K562 (cell line): ENCODE results near the gene HOXA13. TPM values are rescaled to one million over a fixed set of nuclear protein-coding genes. Genes with fewer than 3 reads are reported as not detected.

Experiments
- ATAC-seq: fragments of 200-7000 bp; cut with Tn5 transposase; 3 replicates; pipeline ENCODE4 v1.9.1; 2020; ENCODE audit warnings: moderate library complexity
- BruUV-seq: library from RNA; stranded (reverse); fragments of 400-500 nt; replicated peaks from 2 replicates; lab custom pipeline; 2021; lab: Mats Ljungman, UMichigan
- CTCF ChIA-PET: fragments of 300-600 bp; formaldehyde crosslinking; extraction: SDS; loops from one replicate; lab custom pipeline; 2021; ENCODE audit warnings: low intra/inter-chr PET ratio; lab: Yijun Ruan, JAX
- POLR2A ChIA-PET: fragments of 300-600, 350-650 bp; sonication (Branson Sonifier 250); formaldehyde crosslinking; extraction: SDS; loops from one replicate; lab custom pipeline; 2021; ENCODE audit warnings: antibody characterized with exemption, inconsistent platforms; lab: Yijun Ruan, JAX
- DNase-seq, 4 experiments: peaks; one replicate each; pipeline versions ENCODE4 v3.0.0 to v3.0.0-alpha.2; 2011 to 2018; ENCODE audit warnings: low spot score in 3 of 4, mixed read lengths in 3 of 4; ENCODE audit errors: extremely low read depth in 1 of 4
- FAIRE-seq: peaks from 2 replicates; lab custom pipeline; 2011; peaks lifted over from hg19 to GRCh38; lab: Jason Lieb, UNC
- H2AFZ ChIP-seq: 2 replicates; pipeline ENCODE4 v1.6.0; 2011; ENCODE audit warnings: low read depth, low read length, control low read depth, inconsistent platforms
- H3K27ac ChIP-seq: fragments of 200-600 bp; 3 replicates; pipeline ENCODE4 v1.8.0; 2011; ENCODE audit warnings: low read depth, mild to moderate bottlenecking, control low read depth, inconsistent platforms, low read length, moderate library complexity, mixed read lengths; ENCODE audit errors: extremely low read depth
- H3K27me3 ChIP-seq, 2 experiments: fragments of 300-600 bp in 1 of 2; 2 replicates in 1 of 2; 3 replicates in 1 of 2; pipeline versions ENCODE4 v1.6.0 to v1.8.0; 2011; ENCODE audit warnings: inconsistent platforms in 2 of 2, low read length in 2 of 2, mild to moderate bottlenecking in 1 of 2, mixed read lengths in 1 of 2, moderate library complexity in 1 of 2; ENCODE audit not compliant: control insufficient read depth in 2 of 2, insufficient read depth in 2 of 2
- H3K36me3 ChIP-seq: fragments of 300-600 bp; 3 replicates; pipeline ENCODE4 v1.8.0; 2011; ENCODE audit warnings: mild to moderate bottlenecking, low read length, inconsistent platforms; ENCODE audit not compliant: control insufficient read depth, insufficient read depth
- H3K4me1 ChIP-seq, 2 experiments: fragments of 200-600 bp in 1 of 2; replicated peaks in 1 of 2; 2 replicates in 1 of 2; 3 replicates in 1 of 2; pipeline versions ENCODE4 v1.5.1 to v1.8.0; 2011; ENCODE audit warnings: inconsistent platforms in 2 of 2, low read length in 2 of 2, mild to moderate bottlenecking in 1 of 2, mixed read lengths in 1 of 2, moderate library complexity in 1 of 2; ENCODE audit not compliant: control insufficient read depth in 2 of 2, insufficient read depth in 2 of 2
- H3K4me2 ChIP-seq: 2 replicates; pipeline ENCODE4 v1.6.1; 2011; ENCODE audit warnings: low read length, control low read depth, inconsistent platforms, mixed read lengths; ENCODE audit not compliant: insufficient read depth
- H3K4me3 ChIP-seq: fragments of 200-600 bp; sonication (generic), shearing (Covaris generic); 2 replicates; pipeline ENCODE4 v1.5.1; 2016; ENCODE audit warnings: control low read depth, inconsistent platforms
- H3K79me2 ChIP-seq: fragments of 200-600 bp; 3 replicates; pipeline ENCODE4 v1.8.0; 2011; ENCODE audit warnings: low read length, inconsistent platforms; ENCODE audit not compliant: control insufficient read depth, insufficient read depth
- H3K9ac ChIP-seq, 2 experiments: 2 replicates each; pipeline versions ENCODE4 v1.6.0 to v1.6.1; 2011; ENCODE audit warnings: low read depth in 2 of 2, low read length in 2 of 2, control low read depth in 1 of 2, inconsistent platforms in 1 of 2, mild to moderate bottlenecking in 1 of 2, mixed read lengths in 1 of 2; ENCODE audit not compliant: insufficient read depth in 1 of 2
- H3K9me1 ChIP-seq: one replicate; pipeline ENCODE4 v1.6.0; 2011; ENCODE audit warnings: inconsistent platforms, mild to moderate bottlenecking, low read length, moderate library complexity; ENCODE audit not compliant: control insufficient read depth, insufficient read depth
- H3K9me3 ChIP-seq: replicated peaks from 2 replicates; pipeline ENCODE4 v1.5.1; 2011; ENCODE audit warnings: low read depth, low read length, inconsistent platforms; ENCODE audit not compliant: control insufficient read depth, insufficient read depth
- H4K20me1 ChIP-seq: replicated peaks from 2 replicates; pipeline ENCODE4 v1.6.1; 2011; ENCODE audit warnings: low read length, inconsistent platforms, mixed read lengths; ENCODE audit not compliant: control insufficient read depth, insufficient read depth
- MTF1 ChIP-seq: fragments of 250-450 bp; sonication (Bioruptor Pico); IDR thresholded peaks from 2 replicates; pipeline ENCODE4 v1.9.0; 2021; ENCODE audit warnings: moderate library complexity, mild to moderate bottlenecking, inconsistent platforms, borderline replicate concordance
- ZNF134 ChIP-seq: fragments of 250-450 bp; sonication (Bioruptor Pico); conservative IDR thresholded peaks from 2 replicates; pipeline ENCODE4 v1.4.0; 2020
- ZNF586 ChIP-seq: fragments of 450-650 bp; formaldehyde crosslinking; conservative IDR thresholded peaks from 2 replicates; pipeline ENCODE4 v1.4.0; 2020; ENCODE audit warnings: mild to moderate bottlenecking, moderate library complexity
- WGBS: fragments of 100-300 bp; shearing (Covaris generic); methylation state at CpG from one replicate; pipeline ENCODE4 v1.1.6; 2016; ENCODE audit warnings: low coverage, mixed read lengths; ENCODE audit not compliant: insufficient coverage; ENCODE audit errors: missing lambda C conversion rate; 5-methylcytosine and 5-hydroxymethylcytosine counted together
- in situ Hi-C: fragments of 300-500 bp; cut with MboI; formaldehyde crosslinking; loops from 4 replicates; pipeline ENCODE4 v1.15.0; 2018; ENCODE audit warnings: inconsistent platforms, mixed read lengths
- intact Hi-C: fragments of 100-400 bp; cut with micrococcal nuclease; formaldehyde crosslinking; loops from 2 replicates; pipeline ENCODE4 v1.14.2; 2022
- polyA plus RNA-seq, 8 experiments: library from polyadenylated mRNA; depleted of rRNA in 4 of 8; stranded (reverse) in 5 of 8; unstranded in 3 of 8; fragments of >200 nt; fragmentation: Nextera tagmentation in 2 of 8; fragmentation: Illumina TruSeq in 1 of 8; extraction: Ambion mirVana in 2 of 8; extraction: Trizol in 1 of 8; gene quantifications; 2 replicates each; pipeline versions ENCODE4 v1.2.1 to v1.2.3, GENCODE V29; 2011 to 2014; ENCODE audit warnings: inconsistent platforms in 1 of 8, missing spikeins in 1 of 8
- total RNA-seq, 7 experiments: library from RNA; depleted of rRNA in 6 of 7; stranded (reverse); fragments of >200 nt in 6 of 7; fragmentation: Illumina TruSeq in 2 of 7; extraction: Trizol in 2 of 7; gene quantifications; 2 replicates each; pipeline versions ENCODE4 v1.2.1 to v1.2.3, GENCODE V29; 2011 to 2021; ENCODE audit warnings: low replicate concordance in 1 of 7
- TF ChIP-seq, protein P1 (sequence below), 2 experiments: fragments of 150-350 bp in 1 of 2; IDR thresholded peaks; 2 replicates each; pipeline ENCODE4 v1.6.1; 2012 to 2016; ENCODE audit warnings: low read depth in 2 of 2, low read length in 2 of 2, mild to moderate bottlenecking in 1 of 2, moderate library complexity in 1 of 2
- TF ChIP-seq, protein P2 (sequence below): sonication (generic); formaldehyde crosslinking; IDR thresholded peaks from 2 replicates; pipeline ENCODE4 v1.8.1; 2023; ENCODE audit warnings: mild to moderate bottlenecking, missing genetic modification reagents
- TF ChIP-seq, protein P3 (sequence below): sonication (generic); formaldehyde crosslinking; IDR thresholded peaks from 2 replicates; pipeline ENCODE4 v1.8.0; 2023; ENCODE audit warnings: missing genetic modification reagents, mild to moderate bottlenecking, borderline replicate concordance

HOXA13 gene
- total and polyA plus RNA-seq, 9 of the 15 experiments (the other 6 are each of a cell fraction or from before 2014, with no cell fraction given): not detected

DNA sequence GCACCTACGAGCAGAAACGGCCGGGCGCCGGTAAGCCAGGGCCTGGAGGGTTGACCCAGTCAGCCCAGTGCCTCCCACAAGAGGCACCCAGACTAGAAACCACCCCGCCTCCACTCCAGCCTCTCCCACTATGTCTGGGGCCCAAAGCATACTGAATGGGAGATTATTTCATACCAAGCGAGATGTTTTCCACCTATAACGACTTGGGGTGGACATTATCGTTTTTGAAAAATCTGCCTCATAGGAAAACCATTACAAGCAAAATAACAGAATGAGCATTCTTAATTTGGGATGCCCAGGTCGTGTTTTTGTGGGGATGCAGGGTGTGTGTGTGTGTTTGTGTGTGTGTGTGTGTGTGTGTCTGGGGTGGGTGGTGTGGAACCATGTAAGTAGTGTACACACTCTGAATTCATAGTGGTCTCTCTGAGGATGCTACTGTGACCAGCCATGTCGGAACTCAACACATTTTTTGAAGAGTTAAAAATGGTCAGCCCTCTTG lies 53.9 kb downstream of the HOXA13 start:
- no peak overlapping the region for H3K4me3 ChIP-seq
- H3K79me2 ChIP-seq: no peaks in the 10 kb centered on the region
- ATAC-seq (no peak), DNase-seq (no peak), FAIRE-seq (no peak)
- H3K9ac ChIP-seq: no peak overlapping the region
- WGBS: 0% methylated on average over 11 of the region's 11 CpGs
- no peak overlapping the region for H2AFZ ChIP-seq
- H3K36me3 ChIP-seq: no peaks in the 10 kb centered on the region
- H4K20me1 ChIP-seq: no peaks in the 10 kb centered on the region
- H3K4me2 ChIP-seq: no peak overlapping the region
- POLR2A ChIA-PET: no interaction called here
- no peaks in the 10 kb centered on the region for H3K9me3 ChIP-seq
- H3K27me3 ChIP-seq: peaks cover 32 to 87% of the 10 kb centered on the region in 2 experiments
- no TSS peak for BruUV-seq
- CTCF ChIA-PET: no interaction called here
- intact Hi-C loops: no loop called here
- in situ Hi-C loops: loop anchor here (10.0 kb wide), 1 partner anchor 291 kb away; no protein-coding TSS in a partner anchor
- no peaks in the 10 kb centered on the region for H3K9me1 ChIP-seq
- no peak overlapping the region for H3K27ac ChIP-seq
- H3K4me1 ChIP-seq: peaks cover 0 to 22% of the 10 kb centered on the region in 2 experiments; a peak in 2 of 5 replicates
- TF ChIP-seq, protein P1, sequence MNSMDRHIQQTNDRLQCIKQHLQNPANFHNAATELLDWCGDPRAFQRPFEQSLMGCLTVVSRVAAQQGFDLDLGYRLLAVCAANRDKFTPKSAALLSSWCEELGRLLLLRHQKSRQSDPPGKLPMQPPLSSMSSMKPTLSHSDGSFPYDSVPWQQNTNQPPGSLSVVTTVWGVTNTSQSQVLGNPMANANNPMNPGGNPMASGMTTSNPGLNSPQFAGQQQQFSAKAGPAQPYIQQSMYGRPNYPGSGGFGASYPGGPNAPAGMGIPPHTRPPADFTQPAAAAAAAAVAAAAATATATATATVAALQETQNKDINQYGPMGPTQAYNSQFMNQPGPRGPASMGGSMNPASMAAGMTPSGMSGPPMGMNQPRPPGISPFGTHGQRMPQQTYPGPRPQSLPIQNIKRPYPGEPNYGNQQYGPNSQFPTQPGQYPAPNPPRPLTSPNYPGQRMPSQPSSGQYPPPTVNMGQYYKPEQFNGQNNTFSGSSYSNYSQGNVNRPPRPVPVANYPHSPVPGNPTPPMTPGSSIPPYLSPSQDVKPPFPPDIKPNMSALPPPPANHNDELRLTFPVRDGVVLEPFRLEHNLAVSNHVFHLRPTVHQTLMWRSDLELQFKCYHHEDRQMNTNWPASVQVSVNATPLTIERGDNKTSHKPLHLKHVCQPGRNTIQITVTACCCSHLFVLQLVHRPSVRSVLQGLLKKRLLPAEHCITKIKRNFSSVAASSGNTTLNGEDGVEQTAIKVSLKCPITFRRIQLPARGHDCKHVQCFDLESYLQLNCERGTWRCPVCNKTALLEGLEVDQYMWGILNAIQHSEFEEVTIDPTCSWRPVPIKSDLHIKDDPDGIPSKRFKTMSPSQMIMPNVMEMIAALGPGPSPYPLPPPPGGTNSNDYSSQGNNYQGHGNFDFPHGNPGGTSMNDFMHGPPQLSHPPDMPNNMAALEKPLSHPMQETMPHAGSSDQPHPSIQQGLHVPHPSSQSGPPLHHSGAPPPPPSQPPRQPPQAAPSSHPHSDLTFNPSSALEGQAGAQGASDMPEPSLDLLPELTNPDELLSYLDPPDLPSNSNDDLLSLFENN (IDR thresholded peaks at IDR 0.05; ENCODE audit: low read depth in 2 of 2, low read length in 2 of 2): no peak
- TF ChIP-seq, protein P2, sequence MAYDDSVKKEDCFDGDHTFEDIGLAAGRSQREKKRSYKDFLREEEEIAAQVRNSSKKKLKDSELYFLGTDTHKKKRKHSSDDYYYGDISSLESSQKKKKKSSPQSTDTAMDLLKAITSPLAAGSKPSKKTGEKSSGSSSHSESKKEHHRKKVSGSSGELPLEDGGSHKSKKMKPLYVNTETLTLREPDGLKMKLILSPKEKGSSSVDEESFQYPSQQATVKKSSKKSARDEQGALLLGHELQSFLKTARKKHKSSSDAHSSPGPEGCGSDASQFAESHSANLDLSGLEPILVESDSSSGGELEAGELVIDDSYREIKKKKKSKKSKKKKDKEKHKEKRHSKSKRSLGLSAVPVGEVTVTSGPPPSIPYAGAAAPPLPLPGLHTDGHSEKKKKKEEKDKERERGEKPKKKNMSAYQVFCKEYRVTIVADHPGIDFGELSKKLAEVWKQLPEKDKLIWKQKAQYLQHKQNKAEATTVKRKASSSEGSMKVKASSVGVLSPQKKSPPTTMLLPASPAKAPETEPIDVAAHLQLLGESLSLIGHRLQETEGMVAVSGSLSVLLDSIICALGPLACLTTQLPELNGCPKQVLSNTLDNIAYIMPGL (CRISPR knock-in tag): no peak
- TF ChIP-seq, protein P3, sequence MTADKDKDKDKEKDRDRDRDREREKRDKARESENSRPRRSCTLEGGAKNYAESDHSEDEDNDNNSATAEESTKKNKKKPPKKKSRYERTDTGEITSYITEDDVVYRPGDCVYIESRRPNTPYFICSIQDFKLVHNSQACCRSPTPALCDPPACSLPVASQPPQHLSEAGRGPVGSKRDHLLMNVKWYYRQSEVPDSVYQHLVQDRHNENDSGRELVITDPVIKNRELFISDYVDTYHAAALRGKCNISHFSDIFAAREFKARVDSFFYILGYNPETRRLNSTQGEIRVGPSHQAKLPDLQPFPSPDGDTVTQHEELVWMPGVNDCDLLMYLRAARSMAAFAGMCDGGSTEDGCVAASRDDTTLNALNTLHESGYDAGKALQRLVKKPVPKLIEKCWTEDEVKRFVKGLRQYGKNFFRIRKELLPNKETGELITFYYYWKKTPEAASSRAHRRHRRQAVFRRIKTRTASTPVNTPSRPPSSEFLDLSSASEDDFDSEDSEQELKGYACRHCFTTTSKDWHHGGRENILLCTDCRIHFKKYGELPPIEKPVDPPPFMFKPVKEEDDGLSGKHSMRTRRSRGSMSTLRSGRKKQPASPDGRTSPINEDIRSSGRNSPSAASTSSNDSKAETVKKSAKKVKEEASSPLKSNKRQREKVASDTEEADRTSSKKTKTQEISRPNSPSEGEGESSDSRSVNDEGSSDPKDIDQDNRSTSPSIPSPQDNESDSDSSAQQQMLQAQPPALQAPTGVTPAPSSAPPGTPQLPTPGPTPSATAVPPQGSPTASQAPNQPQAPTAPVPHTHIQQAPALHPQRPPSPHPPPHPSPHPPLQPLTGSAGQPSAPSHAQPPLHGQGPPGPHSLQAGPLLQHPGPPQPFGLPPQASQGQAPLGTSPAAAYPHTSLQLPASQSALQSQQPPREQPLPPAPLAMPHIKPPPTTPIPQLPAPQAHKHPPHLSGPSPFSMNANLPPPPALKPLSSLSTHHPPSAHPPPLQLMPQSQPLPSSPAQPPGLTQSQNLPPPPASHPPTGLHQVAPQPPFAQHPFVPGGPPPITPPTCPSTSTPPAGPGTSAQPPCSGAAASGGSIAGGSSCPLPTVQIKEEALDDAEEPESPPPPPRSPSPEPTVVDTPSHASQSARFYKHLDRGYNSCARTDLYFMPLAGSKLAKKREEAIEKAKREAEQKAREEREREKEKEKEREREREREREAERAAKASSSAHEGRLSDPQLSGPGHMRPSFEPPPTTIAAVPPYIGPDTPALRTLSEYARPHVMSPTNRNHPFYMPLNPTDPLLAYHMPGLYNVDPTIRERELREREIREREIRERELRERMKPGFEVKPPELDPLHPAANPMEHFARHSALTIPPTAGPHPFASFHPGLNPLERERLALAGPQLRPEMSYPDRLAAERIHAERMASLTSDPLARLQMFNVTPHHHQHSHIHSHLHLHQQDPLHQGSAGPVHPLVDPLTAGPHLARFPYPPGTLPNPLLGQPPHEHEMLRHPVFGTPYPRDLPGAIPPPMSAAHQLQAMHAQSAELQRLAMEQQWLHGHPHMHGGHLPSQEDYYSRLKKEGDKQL (CRISPR knock-in tag): no peak
- TF ChIP-seq ZNF586: no peak
- no peak for TF ChIP-seq ZNF134 (CRISPR knock-in tag)
- TF ChIP-seq MTF1 (CRISPR knock-in tag): no peak
